Keratinocyte (primary cell): ENCODE results near the gene DNAI7. TPM values are rescaled to one million over a fixed set of nuclear protein-coding genes. Genes with fewer than 3 reads are reported as not detected.

Experiments used
- DNase-seq: peaks from one replicate; pipeline ENCODE4 v3.0.0-alpha.2; 2011; ENCODE audit warnings: low read depth, missing footprints, low spot score
- FAIRE-seq: peaks from 2 replicates; lab custom pipeline; 2011; peaks lifted over from hg19 to GRCh38; lab: Jason Lieb, UNC
- H2AFZ ChIP-seq: 2 replicates; pipeline ENCODE4 v1.6.0; 2012; ENCODE audit warnings: low read length, control low read depth, inconsistent platforms; ENCODE audit not compliant: control insufficient read depth
- H3K27ac ChIP-seq: 2 replicates; pipeline ENCODE4 v1.5.1; 2011; ENCODE audit warnings: low read length; ENCODE audit not compliant: control insufficient read depth, insufficient read depth
- H3K27me3 ChIP-seq: 3 replicates; pipeline ENCODE4 v1.6.0; 2011; ENCODE audit warnings: low read length; ENCODE audit not compliant: control insufficient read depth, insufficient read depth; ENCODE audit errors: extremely low read depth
- H3K36me3 ChIP-seq, 2 experiments: 2 replicates in 1 of 2; 3 replicates in 1 of 2; pipeline ENCODE4 v1.5.1; 2011; ENCODE audit warnings: low read length in 2 of 2, mild to moderate bottlenecking in 1 of 2; ENCODE audit not compliant: control insufficient read depth in 2 of 2, insufficient read depth in 2 of 2; ENCODE audit errors: extremely low read depth in 1 of 2
- H3K4me1 ChIP-seq: 3 replicates; pipeline ENCODE4 v1.5.1; 2011; ENCODE audit warnings: low read length; ENCODE audit not compliant: control insufficient read depth, insufficient read depth; ENCODE audit errors: extremely low read depth
- H3K4me2 ChIP-seq: 3 replicates; pipeline ENCODE4 v1.6.0; 2011; ENCODE audit warnings: low read depth, low read length; ENCODE audit not compliant: control insufficient read depth, insufficient read depth; ENCODE audit errors: extremely low read depth
- H3K4me3 ChIP-seq, 3 experiments: fragments of 200-600 bp in 1 of 3; sonication (generic) in 1 of 3; 2 replicates in 2 of 3; 3 replicates in 1 of 3; pipeline ENCODE4 v1.5.1; 2011 to 2016; ENCODE audit warnings: low read length in 3 of 3, mild to moderate bottlenecking in 3 of 3, control low read depth in 2 of 3, inconsistent platforms in 1 of 3, low read depth in 1 of 3, mixed read lengths in 1 of 3, mixed run types in 1 of 3, moderate library complexity in 1 of 3; ENCODE audit not compliant: control insufficient read depth in 2 of 3, insufficient read depth in 2 of 3; ENCODE audit errors: extremely low read depth in 1 of 3
- H3K79me2 ChIP-seq: 2 replicates; pipeline ENCODE4 v1.6.0; 2012; ENCODE audit warnings: low read length; ENCODE audit not compliant: control insufficient read depth, insufficient read depth
- H3K9ac ChIP-seq: 3 replicates; pipeline ENCODE4 v1.6.0; 2011; ENCODE audit warnings: low read length; ENCODE audit not compliant: control insufficient read depth, insufficient read depth; ENCODE audit errors: extremely low read depth
- H3K9me1 ChIP-seq: 3 replicates; pipeline ENCODE4 v1.6.0; 2011; ENCODE audit warnings: low read length; ENCODE audit not compliant: control insufficient read depth, insufficient read depth; ENCODE audit errors: extremely low read depth
- H3K9me3 ChIP-seq: 2 replicates; pipeline ENCODE4 v1.5.1; 2012; ENCODE audit warnings: low read depth, low read length; ENCODE audit not compliant: control insufficient read depth
- H4K20me1 ChIP-seq: 3 replicates; pipeline ENCODE4 v1.6.0; 2011; ENCODE audit warnings: low read length; ENCODE audit not compliant: control insufficient read depth, insufficient read depth; ENCODE audit errors: extremely low read depth
- CTCF ChIP-seq, 3 experiments: IDR thresholded peaks in 1 of 3; conservative IDR thresholded peaks in 1 of 3; optimal IDR thresholded peaks in 1 of 3; 2 replicates in 2 of 3; 3 replicates in 1 of 3; pipeline versions ENCODE3 to v1.5.1; 2011; ENCODE audit warnings: low read length in 3 of 3, mild to moderate bottlenecking in 3 of 3, moderate library complexity in 2 of 3, control low read depth in 1 of 3, inconsistent platforms in 1 of 3; ENCODE audit not compliant: insufficient read depth in 2 of 3; ENCODE audit errors: extremely low read depth in 1 of 3
- EZH2 ChIP-seq: IDR thresholded peaks from one replicate; pipeline ENCODE4 v1.6.1; 2012; ENCODE audit warnings: inconsistent platforms, mild to moderate bottlenecking, low read length, moderate library complexity
- dilution Hi-C: fragments of 300-500 bp; cut with MboI; formaldehyde crosslinking; loops from one replicate; pipeline ENCODE4 v1.7.0; 2020; ENCODE audit warnings: low sequenced_read_pairs; ENCODE audit not compliant: extremely low pct_ligation_motif_present
- polyA plus RNA-seq, 5 experiments: library from polyadenylated mRNA; depleted of rRNA in 3 of 5; stranded (reverse) in 3 of 5; stranded (forward) in 1 of 5; unstranded in 1 of 5; fragments of >200 nt; gene quantifications; 1 replicate in 1 of 5; 2 replicates in 3 of 5; 3 replicates in 1 of 5; pipeline versions ENCODE4 v1.2.1 to v1.2.3, GENCODE V29; 2011 to 2012; ENCODE audit warnings: missing spikeins in 2 of 5, low read depth in 1 of 5, low replicate concordance in 1 of 5

Gene DNAI7
- polyA plus RNA-seq, 1 donor (not counting 4 experiments of a cell fraction or from before 2014, with no cell fraction given): 0.10 TPM

GRCh38 chr12:25082628-25083027, 112.3 kb downstream of the DNAI7 start:
- Histone ChIP-seq H3K9ac (no peak overlapping the region), H3K4me2 (no peak overlapping the region), H3K9me1 (no peaks in the 10 kb centered on the region), H3K27ac (no peak overlapping the region), H3K4me3 (no peak overlapping the region), H4K20me1 (no peaks in the 10 kb centered on the region), H3K9me3 (no peaks in the 10 kb centered on the region), H3K27me3 (no peaks in the 10 kb centered on the region), H2AFZ (no peak overlapping the region), H3K79me2 (no peaks in the 10 kb centered on the region), H3K36me3 (no peaks in the 10 kb centered on the region), H3K4me1 (no peaks in the 10 kb centered on the region)
- TF ChIP-seq CTCF (optimal IDR thresholded peaks at IDR 0.05 in 1 of 3, IDR thresholded peaks at IDR 0.05 in 1 of 3, conservative IDR thresholded peaks at IDR 0.05 in 1 of 3; ENCODE audit: extremely low read depth in 1 of 3, insufficient read depth in 2 of 3, low read length in 3 of 3) (no peak), EZH2 (no peak)
- dilution Hi-C loops: no loop called here
- FAIRE-seq (no peak), DNase-seq (no peak)

- Histone ChIP-seq H3K4me2 (no peak overlapping the region), H3K4me1 (no peaks in the 10 kb centered on the region), H3K79me2 (no peaks in the 10 kb centered on the region), H3K9ac (no peak overlapping the region), H3K27ac (no peak overlapping the region), H3K36me3 (no peaks in the 10 kb centered on the region), H3K9me3 (no peaks in the 10 kb centered on the region), H3K27me3 (no peaks in the 10 kb centered on the region), H2AFZ (no peak overlapping the region), H3K9me1 (no peaks in the 10 kb centered on the region), H4K20me1 (no peaks in the 10 kb centered on the region), H3K4me3 (no peak overlapping the region)
- TF ChIP-seq CTCF (optimal IDR thresholded peaks at IDR 0.05 in 1 of 3, IDR thresholded peaks at IDR 0.05 in 1 of 3, conservative IDR thresholded peaks at IDR 0.05 in 1 of 3; ENCODE audit: extremely low read depth in 1 of 3, insufficient read depth in 2 of 3, low read length in 3 of 3): no peak
- TF ChIP-seq EZH2: no peak
- FAIRE-seq: no peak
- dilution Hi-C loops: no loop called here
- no peak for DNase-seq
These were observed 115.6 kb downstream of the DNAI7 start for GRCh38 chr12:25079393-25079792.
